Osteoblast (primary cell): Measurements from ENCODE around the gene PFN3. TPM values are rescaled to one million over a fixed set of nuclear protein-coding genes. Genes with fewer than 3 reads are reported as not detected.
A peak's percentile ranks its signal among the peaks of the same experiment; 100 is the strongest.

Experiments used
- DNase-seq: peaks from one replicate; pipeline ENCODE4 v3.0.0; 2011; ENCODE audit warnings: low spot score, mixed read lengths; ENCODE audit not compliant: insufficient read length; ENCODE audit errors: missing footprints
- H2AFZ ChIP-seq: 2 replicates; pipeline ENCODE4 v1.6.0; 2011; ENCODE audit warnings: mild to moderate bottlenecking, low read length
- H3K27ac ChIP-seq: 2 replicates; pipeline ENCODE4 v1.5.1; 2011; ENCODE audit warnings: mild to moderate bottlenecking, low read depth, low read length, moderate library complexity
- H3K27me3 ChIP-seq: 2 replicates; pipeline ENCODE4 v1.6.0; 2012; ENCODE audit warnings: mild to moderate bottlenecking, control low read depth, inconsistent platforms, low read length, moderate library complexity; ENCODE audit not compliant: insufficient read depth
- H3K36me3 ChIP-seq: 2 replicates; pipeline ENCODE4 v1.5.1; 2011; ENCODE audit warnings: mild to moderate bottlenecking, low read length, control low read depth, moderate library complexity; ENCODE audit not compliant: insufficient read depth
- H3K4me1 ChIP-seq: 2 replicates; pipeline ENCODE4 v1.5.1; 2011; ENCODE audit warnings: mild to moderate bottlenecking, low read length, control low read depth, moderate library complexity; ENCODE audit not compliant: insufficient read depth
- H3K4me2 ChIP-seq: 2 replicates; pipeline ENCODE4 v1.6.0; 2011; ENCODE audit warnings: mild to moderate bottlenecking, low read length; ENCODE audit not compliant: insufficient read depth
- H3K4me3 ChIP-seq: fragments of 200-600 bp; sonication (generic); 3 replicates; pipeline ENCODE4 v1.5.1; 2012; ENCODE audit warnings: mild to moderate bottlenecking, low read length, inconsistent platforms; ENCODE audit not compliant: insufficient read depth
- H3K79me2 ChIP-seq: 2 replicates; pipeline ENCODE4 v1.6.0; 2012; ENCODE audit warnings: mild to moderate bottlenecking, low read length, control low read depth, inconsistent platforms; ENCODE audit not compliant: insufficient read depth
- H3K9me3 ChIP-seq: 2 replicates; pipeline ENCODE4 v1.5.1; 2011; ENCODE audit warnings: low read depth, low read length, control low read depth
- H4K20me1 ChIP-seq: 2 replicates; pipeline ENCODE4 v1.6.0; 2012; ENCODE audit warnings: mild to moderate bottlenecking, low read length, control low read depth; ENCODE audit not compliant: insufficient read depth
- total RNA-seq: library from RNA; depleted of rRNA; stranded (reverse); fragments of >200 nt; gene quantifications from 2 replicates; pipeline ENCODE4 v1.2.3, GENCODE V29; 2012
- TF ChIP-seq, protein P1 (sequence below): IDR thresholded peaks from 2 replicates; pipeline ENCODE4 v1.5.1; 2011; ENCODE audit warnings: mild to moderate bottlenecking, low read depth, low read length, moderate library complexity; ENCODE audit errors: extremely low read depth

The PFN3 gene
- total RNA-seq, 1 donor, result not detected

GRCh38 chr5:177445052-177445916, 44.8 kb upstream of the PFN3 start:
- H4K20me1 ChIP-seq, result peaks cover 20% of the 10 kb centered on the region
- H3K79me2 ChIP-seq, result peaks cover 12% of the 10 kb centered on the region
- TF ChIP-seq, protein P1, sequence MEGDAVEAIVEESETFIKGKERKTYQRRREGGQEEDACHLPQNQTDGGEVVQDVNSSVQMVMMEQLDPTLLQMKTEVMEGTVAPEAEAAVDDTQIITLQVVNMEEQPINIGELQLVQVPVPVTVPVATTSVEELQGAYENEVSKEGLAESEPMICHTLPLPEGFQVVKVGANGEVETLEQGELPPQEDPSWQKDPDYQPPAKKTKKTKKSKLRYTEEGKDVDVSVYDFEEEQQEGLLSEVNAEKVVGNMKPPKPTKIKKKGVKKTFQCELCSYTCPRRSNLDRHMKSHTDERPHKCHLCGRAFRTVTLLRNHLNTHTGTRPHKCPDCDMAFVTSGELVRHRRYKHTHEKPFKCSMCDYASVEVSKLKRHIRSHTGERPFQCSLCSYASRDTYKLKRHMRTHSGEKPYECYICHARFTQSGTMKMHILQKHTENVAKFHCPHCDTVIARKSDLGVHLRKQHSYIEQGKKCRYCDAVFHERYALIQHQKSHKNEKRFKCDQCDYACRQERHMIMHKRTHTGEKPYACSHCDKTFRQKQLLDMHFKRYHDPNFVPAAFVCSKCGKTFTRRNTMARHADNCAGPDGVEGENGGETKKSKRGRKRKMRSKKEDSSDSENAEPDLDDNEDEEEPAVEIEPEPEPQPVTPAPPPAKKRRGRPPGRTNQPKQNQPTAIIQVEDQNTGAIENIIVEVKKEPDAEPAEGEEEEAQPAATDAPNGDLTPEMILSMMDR, result no peak
- peaks cover 18% of the 10 kb centered on the region for H3K4me1 ChIP-seq
- H2AFZ ChIP-seq, result no peak overlapping the region
- H3K4me2 ChIP-seq, result peak overlapping the region; percentile 97
- no peak overlapping the region for H3K4me3 ChIP-seq
- no peaks in the 10 kb centered on the region for H3K9me3 ChIP-seq
- no peak overlapping the region for H3K27ac ChIP-seq
- DNase-seq, result peak; percentile 86
- peaks cover 4% of the 10 kb centered on the region for H3K36me3 ChIP-seq
- H3K27me3 ChIP-seq, result no peaks in the 10 kb centered on the region

GRCh38 chr5:177444106-177445051, 43.9 kb upstream of the PFN3 start:
- Histone ChIP-seq H3K4me3 (no peak overlapping the region), H3K36me3 (peaks cover 4% of the 10 kb centered on the region), H2AFZ (no peak overlapping the region), H4K20me1 (peaks cover 12% of the 10 kb centered on the region), H3K27me3 (no peaks in the 10 kb centered on the region), H3K4me1 (peaks cover 18% of the 10 kb centered on the region), H3K79me2 (peaks cover 3% of the 10 kb centered on the region), H3K27ac (no peak overlapping the region), H3K4me2 (no peak overlapping the region), H3K9me3 (no peaks in the 10 kb centered on the region)
- TF ChIP-seq, protein P1, result no peak
- DNase-seq, result no peak

DNA sequence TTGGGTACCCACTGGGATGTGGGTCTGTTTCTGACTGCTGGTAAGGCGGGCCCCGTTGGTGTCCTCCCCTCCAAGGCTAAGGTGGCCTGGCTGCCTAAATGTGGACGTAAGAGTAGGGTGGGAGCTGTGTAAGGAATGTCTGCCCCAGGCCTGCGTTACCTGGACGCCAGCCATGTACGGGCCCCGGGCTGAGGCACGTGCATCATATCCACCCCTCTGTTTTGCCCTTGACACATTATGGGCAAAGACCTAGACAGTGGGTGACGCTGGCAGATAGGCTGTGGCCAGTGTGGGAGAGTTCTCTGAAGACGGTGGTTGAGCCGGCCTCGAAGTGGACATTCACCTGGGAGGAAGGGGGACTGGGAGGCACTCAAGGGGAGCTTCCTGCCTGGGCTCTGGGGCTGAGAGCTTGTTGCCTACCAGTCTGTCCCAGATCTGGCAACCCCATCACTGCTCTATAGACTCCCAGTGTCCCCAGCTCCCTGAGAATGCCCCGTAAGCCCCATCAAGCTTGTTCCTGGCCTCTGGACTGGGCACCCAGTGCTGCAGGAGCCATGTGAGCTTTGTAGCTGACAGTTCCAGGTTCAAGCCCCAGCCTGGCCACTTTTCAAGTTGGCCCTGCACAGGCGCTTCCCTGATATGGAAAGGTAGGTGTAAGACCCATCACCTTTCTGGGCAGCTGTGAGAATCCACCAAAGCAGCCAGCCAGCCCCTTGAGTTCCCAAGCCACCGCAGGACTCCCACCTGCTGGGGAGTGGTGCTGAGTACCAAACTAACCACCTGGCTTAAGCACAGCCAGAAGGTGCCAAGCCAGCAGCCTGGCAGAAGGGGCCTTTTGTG, 42.9 kb upstream of the PFN3 start:
- no peaks in the 10 kb centered on the region for H3K9me3 ChIP-seq
- H3K27me3 ChIP-seq, result no peaks in the 10 kb centered on the region
- no peak overlapping the region for H3K27ac ChIP-seq
- peaks cover 16% of the 10 kb centered on the region for H3K4me1 ChIP-seq
- peaks cover 4% of the 10 kb centered on the region for H3K36me3 ChIP-seq
- no peak overlapping the region for H2AFZ ChIP-seq
- H3K4me3 ChIP-seq, result no peak overlapping the region
- H4K20me1 ChIP-seq, result peaks cover 4% of the 10 kb centered on the region
- TF ChIP-seq, protein P1, result no peak
- H3K79me2 ChIP-seq, result no peaks in the 10 kb centered on the region
- no peak for DNase-seq
- H3K4me2 ChIP-seq, result no peak overlapping the region
